Left ventricle myocardium superior (tissue), 1 donor: Measurements from ENCODE around the gene SORCS2. TPM values are rescaled to one million over a fixed set of nuclear protein-coding genes. Genes with fewer than 3 reads are reported as not detected.
"Not testable (repeated sequence)": the region's sequence is repeated elsewhere in the genome, so short reads cannot be mapped to it uniquely, and the experiment has no call there.

Experiments
- ATAC-seq: fragments of 200-7000 bp; cut with Tn5 transposase; one replicate; pipeline ENCODE4 v1.9.1; 2020; ENCODE audit warnings: mild to moderate bottlenecking, moderate library complexity
- DNase-seq: peaks from one replicate; pipeline ENCODE4 v3.0.0-alpha.2; 2020
- intact Hi-C: fragments of 100-400 bp; cut with micrococcal nuclease; formaldehyde crosslinking; loops from one replicate; pipeline ENCODE4 v1.11.0; 2022
- total RNA-seq: library from RNA; stranded (reverse); fragmentation: NEBNext Ultra II Directional; extraction: Animal tissue kit (Norgen Biotek cat#: 25700); gene quantifications from one replicate; pipeline ENCODE4 v1.2.1, GENCODE V29; 2021
- donor health status: DM: no; HTN: yes; CAD: no; lungs with severe emphysema.

SORCS2 gene
- total RNA-seq, 1 donor from 2014 or later: 1.5 TPM

DNA sequence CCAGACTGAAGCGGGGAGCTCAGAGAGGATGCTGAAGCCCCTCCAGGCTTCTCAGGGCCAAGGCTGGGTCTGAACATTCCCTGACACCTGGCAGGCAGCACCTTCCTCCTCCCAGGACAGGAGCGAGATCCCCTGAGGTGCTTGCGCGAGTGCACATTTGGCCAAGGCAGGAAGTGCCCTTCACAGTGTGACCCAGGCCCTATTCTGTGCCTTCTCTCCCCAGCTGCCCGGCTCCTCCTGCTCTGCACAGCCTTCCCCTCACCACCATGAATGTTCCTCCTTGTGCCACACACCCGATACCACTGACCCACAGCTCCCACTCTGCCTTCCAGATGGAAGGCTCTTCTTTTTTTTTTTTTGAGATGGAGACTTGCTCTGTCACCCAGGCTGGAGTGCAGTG is 259.5 kb downstream of the SORCS2 start:
- DNase-seq (no peak), ATAC-seq (no peak)
- intact Hi-C loops: no loop called here

DNA sequence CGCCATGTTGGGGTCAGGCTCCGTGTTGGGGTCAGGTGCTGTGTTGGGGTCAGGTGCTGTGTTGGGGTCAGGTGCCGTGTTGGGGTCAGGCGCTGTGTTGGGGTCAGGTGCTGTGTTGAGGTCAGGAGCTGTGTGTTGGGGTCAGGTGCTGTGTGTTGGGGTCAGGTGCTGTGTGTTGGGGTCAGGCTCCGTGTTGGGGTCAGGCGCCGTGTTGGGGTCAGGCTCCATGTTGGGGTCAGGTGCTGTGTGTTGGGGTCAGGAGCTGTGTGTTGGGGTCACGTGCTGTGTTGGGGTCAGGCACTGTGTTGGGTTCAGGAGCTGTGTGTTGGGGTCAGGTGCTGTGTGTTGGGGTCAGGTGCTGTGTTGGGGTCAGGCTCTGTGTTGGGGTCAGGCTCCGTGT is 260.5 kb downstream of the SORCS2 start:
- intact Hi-C loops, ATAC-seq, DNase-seq: not testable (repeated sequence)

DNA sequence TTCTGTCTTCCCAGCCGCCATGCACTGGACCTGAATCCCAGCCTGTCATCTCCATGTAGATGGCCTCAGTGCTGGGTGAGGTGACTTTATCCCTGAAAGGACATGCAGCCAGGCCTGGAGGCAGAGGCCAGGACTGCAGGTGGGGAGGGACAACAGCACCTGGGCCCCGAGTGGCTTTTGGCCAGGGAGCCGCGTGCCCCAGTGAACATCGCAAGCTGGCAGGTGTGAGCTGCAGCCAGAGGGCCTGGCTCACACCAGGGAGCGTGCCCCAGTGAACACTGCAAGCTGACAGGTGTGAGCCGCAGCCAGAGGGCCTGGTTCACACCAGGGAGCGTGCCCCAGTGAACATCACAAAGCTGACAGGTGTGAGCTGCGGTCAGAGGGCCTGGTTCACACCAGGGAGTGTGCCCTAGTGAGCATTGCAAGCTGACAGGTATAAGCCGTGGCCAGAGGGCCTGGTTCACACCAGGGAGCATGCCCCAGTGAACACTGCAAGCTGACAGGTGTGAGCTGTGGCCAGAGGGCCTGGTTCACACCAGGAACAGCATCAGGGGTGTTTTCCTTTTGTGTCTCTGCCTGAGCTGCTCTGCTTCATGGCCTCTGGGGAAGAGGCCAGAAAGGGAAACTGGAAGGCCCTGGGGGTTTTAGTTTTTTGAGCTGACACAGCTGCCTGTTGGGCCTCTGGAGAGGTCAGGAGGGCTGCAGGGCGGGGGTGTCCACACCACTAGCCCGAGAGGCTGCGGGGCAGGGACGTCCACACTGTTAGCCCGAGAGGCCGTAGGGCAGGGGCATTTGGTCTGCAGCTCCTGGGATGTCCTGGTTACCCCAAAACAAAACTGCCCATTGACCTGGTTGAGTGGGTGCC is 265.1 kb downstream of the SORCS2 start:
- DNase-seq (peak; percentile 16), ATAC-seq (no peak)
- intact Hi-C loops: no loop called here

DNA sequence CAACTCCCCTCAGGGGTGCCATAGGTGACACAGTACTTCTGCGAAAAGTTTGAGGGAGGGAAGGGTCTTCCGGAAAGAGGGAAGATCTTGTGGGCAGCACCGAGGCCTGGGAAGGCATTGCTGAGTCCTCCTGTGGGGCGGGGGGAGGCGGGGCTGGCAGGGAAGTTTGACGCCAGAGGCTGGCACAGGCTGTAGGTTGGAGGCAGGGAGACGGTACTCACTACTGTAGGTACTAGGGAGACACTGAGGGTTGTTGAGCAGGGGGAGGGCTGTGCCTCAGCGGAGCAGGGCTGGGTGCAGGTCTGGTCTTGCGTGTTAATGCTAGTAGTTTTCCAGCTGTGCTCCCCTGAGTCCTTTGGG is 265.7 kb downstream of the SORCS2 start:
- intact Hi-C loops: no loop called here
- DNase-seq (peak; percentile 20), ATAC-seq (no peak)

DNA sequence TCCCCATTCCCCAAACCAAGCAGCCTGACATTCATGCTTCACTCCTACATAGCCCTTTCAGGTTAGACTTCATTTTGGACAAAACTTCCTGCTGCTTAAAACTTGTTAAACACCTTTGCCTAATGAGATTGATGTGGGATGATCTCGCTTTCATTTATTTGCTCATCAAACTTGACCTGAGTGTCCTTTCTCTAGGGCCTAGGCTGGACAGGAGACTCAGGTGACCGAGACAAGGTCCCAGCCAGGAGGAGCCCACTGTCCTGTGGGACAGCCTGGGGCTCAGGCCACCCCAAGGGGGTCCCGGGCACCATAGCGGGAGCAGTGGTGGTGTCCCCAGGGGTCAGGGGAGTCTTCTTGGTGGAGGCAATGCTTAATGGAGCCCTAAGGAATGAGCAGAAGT is 266.1 kb downstream of the SORCS2 start:
- DNase-seq: no peak
- intact Hi-C loops: no loop called here
- no peak for ATAC-seq

DNA sequence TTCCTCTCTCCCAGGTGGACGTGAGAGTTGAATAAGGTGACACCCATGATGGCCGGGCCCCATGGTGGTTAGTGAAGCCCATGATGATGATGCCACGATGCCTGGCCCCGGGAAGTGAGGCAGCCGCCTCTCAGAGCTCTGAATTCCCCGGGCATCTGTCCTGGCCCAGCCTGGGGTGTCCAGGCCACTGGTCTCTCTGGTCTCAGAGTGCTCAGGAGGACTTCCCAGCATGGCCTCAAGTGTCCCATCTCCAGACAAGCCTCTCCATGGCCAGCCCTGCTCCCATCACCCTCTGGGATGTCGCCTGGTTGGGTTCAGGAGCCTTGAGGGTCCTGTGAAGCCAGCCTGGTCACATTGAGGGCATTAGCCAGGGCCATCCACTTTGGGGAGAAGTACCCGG is 267.1 kb downstream of the SORCS2 start:
- no peak for ATAC-seq
- intact Hi-C loops: no loop called here
- no peak for DNase-seq

DNA sequence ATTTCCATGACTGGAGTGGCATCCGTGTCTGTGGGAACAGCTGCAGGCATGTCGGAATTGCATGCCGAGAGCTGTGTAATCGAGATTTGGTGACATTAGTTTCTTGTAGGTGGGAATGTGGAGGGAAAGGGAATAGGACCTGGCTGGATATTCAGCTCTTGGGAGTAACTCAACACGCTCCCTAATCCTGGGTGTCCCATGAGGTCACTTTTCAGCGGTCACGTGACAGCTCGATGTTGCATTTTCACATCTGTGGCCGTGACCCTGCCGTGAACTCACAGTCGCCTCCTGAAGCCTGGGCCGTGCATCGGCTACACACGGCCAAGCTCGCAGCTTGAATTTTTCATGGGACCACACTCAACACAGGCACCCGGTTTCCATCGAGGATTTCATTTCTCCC is 268.2 kb downstream of the SORCS2 start:
- intact Hi-C loops: no loop called here
- ATAC-seq (no peak), DNase-seq (peak; percentile 48)

DNA sequence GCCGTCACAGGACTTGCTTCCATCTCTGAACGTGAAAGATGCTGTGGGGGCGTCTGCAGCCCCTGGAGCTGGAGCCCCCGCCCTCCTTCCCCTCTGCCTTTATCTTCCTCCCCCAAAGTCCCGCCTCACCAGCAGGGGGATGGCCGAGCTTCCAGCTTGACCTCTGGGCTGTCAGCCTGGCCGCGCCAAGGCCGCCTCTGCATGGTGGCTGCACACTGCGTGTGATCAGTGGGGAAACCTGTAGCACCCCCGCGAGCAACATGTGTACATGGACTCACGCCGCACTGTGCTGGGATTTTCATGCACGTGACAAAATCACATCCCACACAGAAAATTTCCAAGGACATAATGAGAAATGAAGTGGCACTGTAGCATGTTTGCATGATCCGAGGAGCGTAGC is 268.9 kb downstream of the SORCS2 start:
- DNase-seq: no peak
- intact Hi-C loops: no loop called here
- no peak for ATAC-seq

DNA sequence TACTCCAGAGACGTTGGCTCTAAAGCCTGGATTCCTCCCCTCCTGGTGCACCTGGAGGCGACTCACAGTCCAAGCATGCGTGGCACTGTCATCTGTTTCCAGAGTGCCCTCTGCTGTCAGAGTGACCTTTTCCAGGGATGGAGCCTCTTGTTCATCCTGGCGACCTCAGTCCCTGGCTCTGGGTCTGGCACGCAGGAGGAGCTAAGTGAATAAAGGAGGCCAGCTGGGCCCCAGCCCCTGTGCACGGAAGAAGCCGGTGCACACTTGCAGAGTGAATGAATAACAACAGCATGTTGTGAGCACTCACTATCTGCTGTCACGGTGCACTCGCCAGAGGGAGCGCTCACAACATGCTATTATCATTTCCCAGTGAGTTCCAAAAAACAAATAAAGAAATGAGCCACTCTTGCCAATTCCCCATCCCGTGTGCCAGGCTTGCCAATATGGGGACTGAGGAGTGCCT is 270.2 kb downstream of the SORCS2 start:
- intact Hi-C loops: no loop called here
- DNase-seq: peak; percentile 62
- ATAC-seq: peak; percentile 86

DNA sequence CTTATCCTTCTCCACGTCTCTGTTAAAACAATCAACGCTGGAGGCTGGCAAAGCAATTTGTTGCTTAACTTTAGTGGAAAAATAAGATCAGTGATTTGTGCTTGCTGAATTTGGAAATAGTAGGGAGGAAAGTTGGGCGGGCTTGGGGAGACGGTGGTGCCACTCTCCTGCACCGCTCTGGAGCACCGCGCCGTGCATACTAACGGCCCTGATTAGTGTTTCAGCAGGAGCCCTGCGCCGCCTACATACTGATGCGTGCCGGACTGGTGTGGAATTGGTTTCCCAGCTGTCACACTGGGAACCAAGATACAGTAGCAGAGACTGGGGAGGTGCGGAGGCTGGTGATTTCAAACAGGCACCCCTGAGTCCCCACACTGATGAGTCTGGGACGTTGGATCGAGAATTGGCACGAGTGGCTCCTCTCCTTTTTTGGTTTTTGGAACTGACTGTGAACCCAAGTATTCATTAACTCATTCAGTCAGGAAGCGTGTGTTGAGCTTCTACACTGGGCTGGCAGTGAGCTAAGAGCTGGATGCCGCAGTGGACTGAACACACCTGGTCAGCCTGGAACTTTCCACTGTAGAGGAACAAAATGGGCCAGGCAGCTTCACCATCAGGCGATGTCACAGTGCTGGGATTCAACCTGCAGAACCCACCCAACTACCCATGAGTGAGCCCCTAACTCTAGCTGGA is 271.4 kb downstream of the SORCS2 start:
- DNase-seq: no peak

DNA sequence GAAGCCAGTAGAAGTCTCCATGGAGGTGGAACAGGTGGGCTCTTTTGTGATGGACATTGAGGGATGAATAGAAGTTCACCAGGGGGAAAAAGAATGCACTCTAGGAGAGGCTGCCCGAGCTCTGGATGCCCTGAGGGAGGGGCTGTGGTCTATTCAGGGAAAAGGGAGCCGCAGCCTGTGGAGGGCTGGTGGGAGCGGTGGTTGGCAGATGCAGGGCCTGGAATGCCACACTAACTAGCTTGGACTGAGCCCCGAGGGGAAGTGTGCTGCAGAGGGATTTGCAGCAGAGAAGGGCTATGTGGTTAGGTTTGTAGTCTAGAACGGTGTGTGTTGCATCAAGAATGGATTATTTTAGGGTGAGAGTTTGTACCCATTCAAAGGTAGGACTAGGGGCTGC is 271.9 kb downstream of the SORCS2 start:
- ATAC-seq (no peak), DNase-seq (no peak)
- intact Hi-C loops: no loop called here

More for the DNA sequence above, 271.4 kb downstream of the SORCS2 start:
- intact Hi-C loops: no loop called here
- no peak for ATAC-seq

DNA sequence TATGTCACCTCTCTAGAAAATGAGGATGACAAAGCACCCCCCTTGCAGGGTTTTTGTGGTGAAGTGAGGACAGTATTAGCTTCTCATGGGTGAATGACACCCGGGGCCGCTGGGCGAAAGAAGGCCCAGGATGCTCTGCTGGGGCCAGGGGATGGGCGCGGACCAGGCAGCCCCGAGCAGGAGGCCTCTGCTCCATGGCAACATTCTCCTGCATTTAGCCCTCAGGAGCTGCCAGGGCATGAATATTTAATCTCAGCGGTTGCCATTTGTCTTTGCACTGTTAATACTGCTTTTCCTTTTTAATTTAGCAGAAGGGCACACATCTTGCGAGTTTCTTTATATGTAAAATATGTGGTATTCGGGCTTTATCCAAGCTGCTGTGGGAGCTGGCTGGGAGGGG is 272.7 kb downstream of the SORCS2 start:
- intact Hi-C loops: no loop called here
- DNase-seq: no peak
- ATAC-seq: no peak

DNA sequence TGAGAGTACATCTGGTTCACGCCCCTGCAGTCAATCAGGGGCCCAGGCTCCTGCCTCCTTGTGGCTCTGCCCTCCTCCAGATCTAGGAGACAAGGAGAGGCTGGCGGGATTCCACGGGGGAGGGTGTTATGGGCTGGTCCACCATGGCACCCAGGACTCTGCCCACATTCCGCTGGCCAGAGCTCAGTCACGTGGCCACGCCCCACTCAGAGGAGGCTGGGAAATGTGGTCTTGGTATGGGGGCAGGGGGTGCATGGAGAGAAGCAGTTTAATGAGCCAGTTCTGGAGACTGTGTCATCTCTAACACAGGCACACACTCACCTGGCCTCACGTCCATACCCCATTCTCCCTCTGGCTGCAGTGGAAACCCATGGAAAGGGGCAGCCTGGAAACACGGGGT is 273.9 kb downstream of the SORCS2 start:
- no peak for DNase-seq
- no peak for ATAC-seq
- intact Hi-C loops: no loop called here

DNA sequence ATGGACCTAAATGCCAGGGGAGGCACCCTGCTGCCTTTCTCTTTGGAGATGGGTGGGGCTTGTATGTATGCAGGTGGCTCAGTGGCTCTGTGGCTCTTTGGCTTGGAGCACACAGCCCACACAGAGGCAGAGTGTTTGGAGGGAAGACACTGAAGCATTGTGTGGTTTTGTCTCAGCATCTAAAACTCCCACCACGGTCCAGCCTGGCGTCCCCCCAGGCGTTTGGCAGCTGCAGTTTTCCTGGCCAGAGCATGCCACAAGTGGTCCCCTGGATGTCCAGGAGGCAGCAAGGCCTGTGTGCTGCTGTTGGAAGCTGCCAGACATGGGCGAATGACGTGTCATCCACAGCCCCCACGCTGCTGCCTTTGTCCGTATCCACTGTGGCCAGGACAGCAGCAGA is 274.6 kb downstream of the SORCS2 start:
- ATAC-seq: no peak
- intact Hi-C loops: no loop called here
- no peak for DNase-seq

DNA sequence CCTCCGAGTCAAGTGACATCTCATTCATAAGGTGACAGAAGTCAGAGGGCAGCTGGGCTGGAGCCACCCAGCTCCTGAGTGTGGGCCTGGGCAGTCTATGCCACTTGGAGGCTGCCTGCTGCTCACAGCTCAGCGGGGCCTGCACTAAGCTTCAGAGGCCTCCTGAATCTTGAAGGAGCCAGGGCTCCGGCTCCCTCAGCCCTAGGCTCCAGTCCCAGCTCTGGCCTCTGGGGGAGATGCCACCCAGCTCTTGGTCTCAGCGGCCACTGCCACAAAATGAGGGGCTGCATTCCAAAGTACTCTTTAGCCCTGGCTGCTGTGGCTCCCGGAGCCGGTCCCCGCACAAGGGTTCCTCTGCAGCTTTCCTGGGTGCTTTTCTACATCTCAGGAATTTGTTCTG is 275.1 kb downstream of the SORCS2 start:
- intact Hi-C loops: no loop called here

DNA sequence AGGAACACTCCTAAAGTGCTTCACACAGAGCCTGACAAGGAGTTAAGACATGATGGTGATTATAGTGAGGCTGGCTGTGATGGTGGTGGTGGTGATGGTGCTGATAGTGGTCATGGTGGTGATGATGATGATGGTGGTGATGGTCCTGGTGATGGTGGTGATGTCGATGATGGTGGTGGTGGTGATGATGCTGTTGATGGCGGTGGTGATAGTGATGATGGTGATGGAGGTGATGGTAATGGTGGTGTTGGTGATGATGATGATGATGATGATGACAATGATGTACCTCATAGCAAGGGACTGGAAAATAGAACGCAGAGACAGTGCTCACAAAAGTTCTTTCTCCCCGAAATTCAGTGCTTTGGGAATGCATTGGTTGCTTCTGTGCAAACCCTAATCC is 276.7 kb downstream of the SORCS2 start:
- ATAC-seq: no peak

More for the DNA sequence above, 275.1 kb downstream of the SORCS2 start:
- ATAC-seq (no peak), DNase-seq (no peak)

DNA sequence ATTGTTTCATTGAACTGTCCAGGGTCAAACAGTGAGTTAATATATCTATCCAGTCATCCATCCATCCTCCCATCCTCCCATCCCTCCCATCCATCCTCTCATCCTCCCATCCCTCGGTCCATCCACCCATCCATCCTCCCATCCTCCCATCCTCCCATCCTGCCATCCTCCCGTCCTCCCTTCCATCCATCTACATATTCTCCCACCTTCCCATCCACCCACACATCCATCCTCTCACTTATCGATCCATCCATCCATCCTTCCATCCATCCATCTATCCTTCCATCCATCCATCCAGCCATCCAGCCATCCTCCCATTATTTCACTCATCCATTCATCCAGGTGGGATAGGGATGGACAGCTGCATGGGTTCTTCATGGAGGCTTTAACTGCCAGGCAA is 277.8 kb downstream of the SORCS2 start:
- no peak for ATAC-seq
- DNase-seq: no peak
- intact Hi-C loops: no loop called here

More for the DNA sequence above, 276.7 kb downstream of the SORCS2 start:
- intact Hi-C loops: no loop called here
- no peak for DNase-seq

DNA sequence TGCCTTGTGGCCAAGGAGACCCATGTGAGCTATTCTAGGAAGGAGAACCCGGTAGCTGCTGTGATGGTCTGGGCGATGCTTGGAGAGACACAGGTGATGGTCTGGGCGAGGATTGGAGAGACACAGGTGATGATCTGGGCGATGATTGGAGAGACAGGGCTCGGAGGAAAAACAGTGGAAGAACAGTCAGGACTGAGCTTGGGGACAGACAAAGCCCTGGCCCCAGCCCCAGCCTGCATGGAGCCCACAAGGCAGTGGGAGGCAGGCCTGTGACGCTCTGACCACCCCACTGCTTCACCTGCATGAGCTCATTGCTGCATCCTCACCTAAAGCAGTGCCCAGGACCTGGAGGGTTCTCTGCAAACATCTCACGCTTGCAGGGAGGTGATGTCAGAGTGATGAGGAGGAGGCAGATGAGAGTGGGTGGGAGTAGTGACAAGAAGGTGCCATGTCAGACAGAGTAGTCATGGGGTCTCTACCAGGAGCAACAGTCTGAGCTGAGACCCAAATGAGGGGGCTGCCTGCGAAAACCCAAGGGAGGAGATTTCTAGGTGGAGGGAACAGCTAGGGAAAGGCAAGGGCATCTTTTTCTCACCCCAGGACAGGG is 278.3 kb downstream of the SORCS2 start:
- intact Hi-C loops: no loop called here
- no peak for ATAC-seq
- no peak for DNase-seq

DNA sequence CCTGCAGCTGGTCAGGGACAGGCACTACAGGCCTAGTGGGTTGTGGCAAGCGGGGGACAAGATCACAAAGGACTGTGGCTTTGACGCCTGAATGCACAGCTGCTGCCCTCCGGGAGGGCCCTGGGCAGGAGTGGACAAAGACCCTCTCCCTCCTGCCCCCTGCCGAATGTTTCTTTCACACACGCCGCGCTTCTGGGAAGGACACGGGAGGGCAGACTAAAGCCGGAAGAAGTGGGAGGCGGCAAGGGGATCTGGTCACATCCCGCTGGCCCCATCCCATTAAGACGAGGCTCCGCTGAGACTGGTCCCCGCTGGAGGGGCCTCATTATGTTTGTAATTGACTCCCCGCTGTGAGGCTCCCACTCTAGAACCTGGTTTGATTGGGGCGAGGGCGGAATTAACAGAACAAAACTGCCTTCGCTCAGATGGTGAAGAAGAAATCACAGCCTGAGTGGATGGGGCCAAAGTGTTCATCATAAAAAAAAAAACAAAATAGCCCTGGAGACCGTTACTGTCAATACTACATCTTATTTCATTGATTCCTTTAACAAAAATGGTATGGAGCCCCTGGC is 280.2 kb downstream of the SORCS2 start:
- ATAC-seq (no peak), DNase-seq (no peak)
- intact Hi-C loops: no loop called here

DNA sequence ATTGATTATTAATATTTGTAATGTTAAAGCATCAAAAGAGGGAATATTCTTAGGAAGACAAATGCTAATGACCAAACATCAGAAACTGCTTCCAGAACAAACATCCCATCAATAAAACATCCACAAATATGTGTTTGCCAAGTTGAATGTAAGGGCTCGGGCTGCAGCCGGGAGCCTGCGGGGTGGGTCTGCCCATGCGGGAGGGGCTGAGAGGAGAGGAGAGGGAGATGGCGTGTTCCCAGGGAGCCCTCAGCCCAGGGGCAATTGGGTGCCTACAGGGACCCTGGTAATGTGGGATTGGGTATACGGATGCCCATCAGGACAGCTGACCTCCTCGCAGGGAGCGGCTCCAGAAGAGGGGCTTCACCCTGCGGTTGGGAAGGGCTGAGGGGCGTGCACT is 280.7 kb downstream of the SORCS2 start:
- intact Hi-C loops: no loop called here
- DNase-seq: no peak
- no peak for ATAC-seq
